ENCODE measurements around the gene CBLC. TPM values are rescaled to one million over a fixed set of nuclear protein-coding genes. Genes with fewer than 3 reads are reported as not detected.

CBLC gene
- total RNA-seq, 1 experiment from 2014 or later: 15.9 TPM

DNA sequence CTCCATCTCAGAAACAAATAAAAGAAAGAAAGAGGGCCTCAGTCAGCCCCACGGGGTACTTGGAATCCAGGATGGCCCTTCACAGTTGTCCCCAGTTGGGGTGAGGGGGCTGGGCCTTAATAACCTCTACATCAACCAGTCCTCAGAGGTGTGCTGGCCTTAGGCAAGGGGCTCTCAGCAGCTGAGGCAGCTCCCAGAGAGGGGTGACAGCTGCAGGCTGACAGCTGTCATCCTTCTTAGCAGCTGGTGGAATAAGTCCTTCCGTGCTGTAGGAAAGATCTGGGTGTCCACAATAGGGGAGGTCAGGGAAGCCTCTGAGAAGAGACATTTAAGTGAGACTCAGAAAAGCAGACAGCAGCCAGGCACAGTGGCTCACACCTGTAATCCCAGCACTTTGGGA lies 38.6 kb downstream of the CBLC start:
- Histone ChIP-seq H4K8ac (replicated peaks; ENCODE audit: insufficient read length, low read depth, low read length) (no peak overlapping the region), H2BK15ac (ENCODE audit: low read depth, low read length) (no peak overlapping the region), H3K4me2 (ENCODE audit: insufficient read depth, insufficient read length, low read length) (no peak overlapping the region), H3K56ac (ENCODE audit: insufficient read length, low read depth, low read length) (no peak overlapping the region), H3K27me3 (ENCODE audit: insufficient read depth, low read length) (no peaks in the 10 kb centered on the region; the same call in 1 of the 2 replicates), H4K91ac (ENCODE audit: insufficient read length, low read depth, low read length) (no peak overlapping the region), H3K4ac (ENCODE audit: low read depth, low read length) (no peak overlapping the region), H2BK120ac (ENCODE audit: low read depth, low read length, poor library complexity, severe bottlenecking) (no peak overlapping the region), H3K9me3 (ENCODE audit: control insufficient read depth, low read depth, low read length) (no peaks in the 10 kb centered on the region), H3K4me1 (ENCODE audit: insufficient read depth, low read length) (no peaks in the 10 kb centered on the region), H3K79me2 (ENCODE audit: insufficient read depth, low read length) (no peaks in the 10 kb centered on the region), H2BK12ac (ENCODE audit: insufficient read length, low read depth, low read length) (no peak overlapping the region), H2AK5ac (ENCODE audit: insufficient read length, low read length) (no peak overlapping the region), H4K20me1 (ENCODE audit: control insufficient read depth, insufficient read depth, insufficient read length) (no peaks in the 10 kb centered on the region), H2AFZ (ENCODE audit: low read length) (no peak overlapping the region), H3K23me2 (ENCODE audit: insufficient read length, low read depth, low read length, poor library complexity, severe bottlenecking) (no peaks in the 10 kb centered on the region), H3K79me1 (ENCODE audit: insufficient read depth, low read depth, low read length, poor library complexity, severe bottlenecking) (no peaks in the 10 kb centered on the region), H3T11ph (ENCODE audit: low read length) (no peak overlapping the region), H3K18ac (ENCODE audit: insufficient read length, low read depth, low read length) (no peak overlapping the region), H2BK5ac (ENCODE audit: insufficient read length, low read length) (no peak overlapping the region), H3K9ac (ENCODE audit: extremely low read depth, insufficient read length, low read length) (no peak overlapping the region), H4K5ac (ENCODE audit: insufficient read length, low read depth, low read length) (no peak overlapping the region), H3K27ac (ENCODE audit: insufficient read length, low read depth, low read length) (no peak overlapping the region), H3K14ac (ENCODE audit: insufficient read depth, low read length) (no peak overlapping the region), H2BK20ac (ENCODE audit: low read depth, low read length, poor library complexity, severe bottlenecking) (no peak overlapping the region), H3K23ac (ENCODE audit: insufficient read length, low read depth, low read length) (no peak overlapping the region)
- no peak overlapping the region for H3K27ac Mint-ChIP-seq
- H3K4me3 Mint-ChIP-seq: no peak overlapping the region
- WGBS (ENCODE audit: extremely low coverage, insufficient read length, low lambda C conversion rate): no CpG with 5 or more reads among the region's 2 CpGs
- no peaks in the 10 kb centered on the region for H3K9me3 Mint-ChIP-seq
- peaks cover 25 to 65% (median 45%) of the 10 kb centered on the region in 3 experiments for H3K36me3 Mint-ChIP-seq (ENCODE audit: insufficient read depth in 1 of 3, low read depth in 3 of 3)
- DNase-seq: no peak
- H3K4me1 Mint-ChIP-seq: peaks cover 0 to 4% of the 10 kb centered on the region in 2 experiments
- peaks cover 13% of the 10 kb centered on the region for H3K27me3 Mint-ChIP-seq (ENCODE audit: low read depth)
- TF ChIP-seq, protein P1, sequence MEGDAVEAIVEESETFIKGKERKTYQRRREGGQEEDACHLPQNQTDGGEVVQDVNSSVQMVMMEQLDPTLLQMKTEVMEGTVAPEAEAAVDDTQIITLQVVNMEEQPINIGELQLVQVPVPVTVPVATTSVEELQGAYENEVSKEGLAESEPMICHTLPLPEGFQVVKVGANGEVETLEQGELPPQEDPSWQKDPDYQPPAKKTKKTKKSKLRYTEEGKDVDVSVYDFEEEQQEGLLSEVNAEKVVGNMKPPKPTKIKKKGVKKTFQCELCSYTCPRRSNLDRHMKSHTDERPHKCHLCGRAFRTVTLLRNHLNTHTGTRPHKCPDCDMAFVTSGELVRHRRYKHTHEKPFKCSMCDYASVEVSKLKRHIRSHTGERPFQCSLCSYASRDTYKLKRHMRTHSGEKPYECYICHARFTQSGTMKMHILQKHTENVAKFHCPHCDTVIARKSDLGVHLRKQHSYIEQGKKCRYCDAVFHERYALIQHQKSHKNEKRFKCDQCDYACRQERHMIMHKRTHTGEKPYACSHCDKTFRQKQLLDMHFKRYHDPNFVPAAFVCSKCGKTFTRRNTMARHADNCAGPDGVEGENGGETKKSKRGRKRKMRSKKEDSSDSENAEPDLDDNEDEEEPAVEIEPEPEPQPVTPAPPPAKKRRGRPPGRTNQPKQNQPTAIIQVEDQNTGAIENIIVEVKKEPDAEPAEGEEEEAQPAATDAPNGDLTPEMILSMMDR (conservative IDR thresholded peaks at IDR 0.05): no peak
